NCI-H2107 (cell line): ENCODE data around the gene TAGLN.

Experiments
- DNase-seq: peaks from one replicate; lab custom pipeline; 2025; lab: John Stamatoyannopoulos, UW

The TAGLN gene

DNA sequence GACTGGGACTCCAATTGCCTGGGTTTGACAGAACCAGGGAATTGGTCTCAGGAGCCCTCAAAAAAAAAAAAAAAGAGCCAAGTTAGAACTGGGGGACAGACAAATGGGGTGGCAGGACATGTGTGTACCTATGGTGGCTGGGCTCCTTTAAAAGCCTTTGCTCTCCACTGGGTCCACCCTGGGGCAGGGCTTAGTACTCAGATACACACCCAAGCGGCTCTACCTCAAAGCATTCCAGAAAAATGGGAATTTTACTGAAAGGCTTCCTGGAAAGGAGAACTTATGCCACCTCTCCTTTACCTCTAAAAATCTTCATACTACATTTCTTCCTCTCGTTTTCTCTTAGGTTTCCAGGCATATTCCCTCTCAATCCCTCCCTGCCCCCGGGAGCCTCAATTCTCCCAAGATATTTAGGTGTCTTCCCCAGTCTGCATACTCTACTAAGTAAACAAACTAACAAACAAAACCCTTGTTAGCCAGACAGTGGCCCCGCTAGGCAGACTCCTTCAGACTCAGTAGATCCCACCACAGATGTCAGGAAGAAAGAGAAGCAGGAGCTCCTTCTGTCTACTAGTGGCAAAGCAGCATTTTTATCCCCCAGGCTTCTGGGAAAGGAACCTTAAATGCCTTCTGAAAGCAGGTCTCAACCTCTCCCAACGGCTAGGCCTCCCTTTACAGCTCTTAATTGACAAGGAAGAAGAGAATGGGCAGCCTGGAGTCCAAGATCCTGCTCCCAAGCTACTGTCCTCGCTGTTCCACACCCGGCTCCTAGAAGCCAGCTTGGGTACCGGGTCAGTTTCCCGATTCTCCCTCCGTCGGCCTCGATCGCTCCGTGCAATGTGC is 32.0 kb downstream of the TAGLN start:
- no peak for DNase-seq

DNA sequence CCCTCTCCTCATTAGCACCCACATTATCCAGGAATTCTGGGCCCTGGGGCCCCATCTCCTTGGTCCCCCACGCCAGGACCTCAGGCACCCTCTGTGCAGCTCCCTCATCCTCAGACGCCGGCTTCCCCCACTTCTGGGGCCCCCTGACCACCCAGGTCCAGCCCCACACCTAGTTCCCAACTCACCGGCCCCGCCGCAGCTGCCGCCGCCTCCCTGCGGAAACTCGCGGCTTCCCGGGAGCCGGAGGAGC is 32.6 kb downstream of the TAGLN start, which contains the start of gene PCSK7:
Gene PCSK7, minus strand, starts transcription at position 232 of the 250 bp plus-strand sequence. CDS start 2,229 bp downstream, outside the sequence.
- DNase-seq: no peak

DNA sequence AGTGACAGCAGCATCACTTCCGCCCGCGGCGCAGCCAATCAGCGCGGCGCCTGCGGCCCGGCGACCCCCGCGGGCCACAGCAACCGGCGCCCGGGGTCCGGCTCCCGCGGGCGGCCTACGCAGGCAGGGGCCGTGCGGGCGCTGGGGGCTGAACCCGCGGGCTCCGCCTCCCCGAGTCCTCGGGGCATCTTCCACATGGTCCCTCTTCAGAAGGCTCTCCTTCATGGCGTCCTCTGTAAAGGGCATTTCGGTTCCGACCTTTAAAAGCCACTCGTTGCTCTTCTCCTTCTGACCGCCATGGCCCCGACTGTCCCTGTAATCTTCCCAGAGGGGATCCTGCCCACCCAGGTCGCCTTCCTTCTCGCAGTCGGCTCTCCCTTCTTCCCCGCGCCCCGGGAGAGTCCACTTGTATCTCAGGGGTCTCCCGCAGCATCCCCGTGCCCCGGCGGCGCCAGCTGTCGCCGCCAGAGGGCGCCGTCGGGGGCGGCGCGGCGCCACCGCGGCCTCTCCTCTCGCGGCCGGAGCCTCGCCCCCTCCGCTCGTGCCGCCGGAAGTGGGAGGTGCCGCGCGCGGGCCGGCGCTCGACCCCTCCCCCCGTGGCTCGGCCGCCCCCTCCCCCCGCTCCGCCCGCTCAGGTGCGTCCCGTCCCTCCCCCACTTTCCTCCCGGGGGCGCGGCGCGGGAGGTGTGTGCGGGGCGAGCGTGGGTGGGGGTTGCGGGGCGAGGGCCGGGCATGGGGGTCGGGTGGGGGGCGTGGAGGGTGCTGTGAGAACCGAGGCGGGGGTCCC is 33.1 kb downstream of the TAGLN start, which contains the start of gene RNF214:
Gene RNF214, plus strand, starts transcription at position 580 of the 787 bp plus-strand sequence. CDS start 1,602 bp downstream, outside the sequence.
- DNase-seq: peak; percentile 38

- no peak for DNase-seq
These were observed 33.8 kb downstream of the TAGLN start for GRCh38 chr11:117232911-117233409.

GRCh38 chr11:117238221-117238620 is 39.1 kb downstream of the TAGLN start:
- DNase-seq: no peak

- DNase-seq: no peak
These were observed 40.1 kb downstream of the TAGLN start for GRCh38 chr11:117239295-117239694.

GRCh38 chr11:117248341-117248740 is 49.2 kb downstream of the TAGLN start:
- DNase-seq: no peak

DNA sequence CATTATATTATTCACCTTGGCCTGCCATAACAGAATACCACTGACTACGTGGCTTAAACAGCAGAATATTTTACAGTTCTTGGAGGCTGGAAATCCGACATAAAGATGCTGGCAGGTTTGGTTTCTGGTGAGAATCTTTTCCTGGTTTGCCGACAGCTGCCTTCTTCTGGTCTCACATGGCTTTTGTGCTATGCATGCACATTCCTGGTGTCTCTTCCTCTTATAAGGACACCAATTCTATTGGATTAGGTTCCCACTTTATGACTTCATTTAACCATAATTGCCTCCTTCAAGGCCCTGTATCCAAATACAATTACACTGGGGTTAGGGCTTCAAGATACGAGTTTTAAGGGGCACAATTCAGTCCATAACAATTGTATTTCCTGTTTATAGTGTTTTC is 50.4 kb downstream of the TAGLN start:
- no peak for DNase-seq

- DNase-seq: no peak
These were observed 52.3 kb downstream of the TAGLN start for GRCh38 chr11:117251506-117251905.

DNA sequence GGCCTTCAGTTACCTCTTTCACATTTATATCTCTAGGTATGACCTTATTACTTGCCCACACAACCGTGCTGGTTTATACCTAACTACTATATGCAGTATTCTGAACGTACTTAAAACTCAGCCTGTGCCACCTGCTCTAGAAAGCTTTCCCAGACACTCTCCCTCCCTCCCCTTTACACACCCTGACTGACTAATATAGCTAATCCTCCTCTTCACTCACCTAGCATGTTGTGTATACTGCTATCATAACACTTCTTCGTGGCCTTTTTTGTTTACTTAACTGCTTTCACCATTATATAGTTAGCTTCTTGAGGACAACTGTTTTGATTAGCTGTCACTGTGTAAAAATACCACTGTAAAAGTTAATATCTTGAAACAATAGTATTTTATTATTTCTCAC is 56.8 kb downstream of the TAGLN start:
- no peak for DNase-seq

DNA sequence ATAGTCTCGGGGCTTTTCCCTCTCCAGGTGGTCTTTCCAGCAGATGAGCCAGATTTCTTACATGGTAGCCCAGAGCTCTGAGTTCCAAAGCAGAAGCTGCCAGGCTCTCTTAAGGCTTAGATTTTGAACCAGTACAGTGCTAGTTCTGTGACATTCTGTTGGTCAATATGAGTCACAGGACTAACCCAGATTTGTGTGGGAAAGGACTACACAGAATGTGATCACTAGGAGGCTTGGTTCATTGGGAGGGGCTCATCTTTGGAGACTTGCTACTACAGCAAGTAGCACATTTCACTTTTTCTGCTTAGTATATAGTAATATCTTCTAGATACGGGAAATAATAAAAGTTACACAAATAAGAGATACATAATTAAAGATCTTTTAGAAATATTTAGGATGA is 57.4 kb downstream of the TAGLN start:
- DNase-seq: no peak
